Measurements from ENCODE around the gene FOXRED2.

DNA sequence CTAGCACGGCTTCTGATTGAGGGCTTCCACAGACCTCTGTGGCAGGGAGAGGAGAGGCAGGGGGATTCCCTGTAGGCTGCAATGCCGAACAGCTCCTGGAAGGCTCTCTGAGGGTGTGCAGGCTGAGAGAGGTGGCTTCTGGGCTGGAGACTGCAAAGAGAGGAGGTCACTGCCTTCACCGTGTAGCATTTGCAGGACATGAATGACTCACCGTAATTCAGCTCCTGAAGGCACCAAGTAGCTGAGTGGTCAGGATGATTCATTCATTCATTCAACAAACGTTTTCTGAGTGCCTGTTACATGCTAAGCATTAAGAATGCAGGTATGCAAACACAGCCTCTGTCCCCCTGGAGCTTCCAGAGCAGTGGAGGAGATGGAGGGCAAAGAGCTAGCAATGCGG lies 40.1 kb upstream of the FOXRED2 start:
- TF ChIP-seq, protein P1, sequence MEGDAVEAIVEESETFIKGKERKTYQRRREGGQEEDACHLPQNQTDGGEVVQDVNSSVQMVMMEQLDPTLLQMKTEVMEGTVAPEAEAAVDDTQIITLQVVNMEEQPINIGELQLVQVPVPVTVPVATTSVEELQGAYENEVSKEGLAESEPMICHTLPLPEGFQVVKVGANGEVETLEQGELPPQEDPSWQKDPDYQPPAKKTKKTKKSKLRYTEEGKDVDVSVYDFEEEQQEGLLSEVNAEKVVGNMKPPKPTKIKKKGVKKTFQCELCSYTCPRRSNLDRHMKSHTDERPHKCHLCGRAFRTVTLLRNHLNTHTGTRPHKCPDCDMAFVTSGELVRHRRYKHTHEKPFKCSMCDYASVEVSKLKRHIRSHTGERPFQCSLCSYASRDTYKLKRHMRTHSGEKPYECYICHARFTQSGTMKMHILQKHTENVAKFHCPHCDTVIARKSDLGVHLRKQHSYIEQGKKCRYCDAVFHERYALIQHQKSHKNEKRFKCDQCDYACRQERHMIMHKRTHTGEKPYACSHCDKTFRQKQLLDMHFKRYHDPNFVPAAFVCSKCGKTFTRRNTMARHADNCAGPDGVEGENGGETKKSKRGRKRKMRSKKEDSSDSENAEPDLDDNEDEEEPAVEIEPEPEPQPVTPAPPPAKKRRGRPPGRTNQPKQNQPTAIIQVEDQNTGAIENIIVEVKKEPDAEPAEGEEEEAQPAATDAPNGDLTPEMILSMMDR (IDR thresholded peaks at IDR 0.05) = no peak
- TF ChIP-seq ZFX (IDR thresholded peaks at IDR 0.05; ENCODE audit: borderline replicate concordance) = no peak

Measured in 22Rv1 (cell line).